CD14-positive monocyte (primary cell): ENCODE results near the gene MARCHF3. TPM values are rescaled to one million over a fixed set of nuclear protein-coding genes. Genes with fewer than 3 reads are reported as not detected.

Source experiments
- DNase-seq, 3 donors: peaks; one replicate each; pipeline ENCODE4 v3.0.0-alpha.2; 2011 to 2022
- H2AFZ ChIP-seq: 2 replicates; pipeline ENCODE4 v1.6.0; 2012; ENCODE audit warnings: mild to moderate bottlenecking, low read depth, low read length, inconsistent platforms; ENCODE audit not compliant: insufficient read depth, poor library complexity, severe bottlenecking
- H3K27ac ChIP-seq, 2 donors: 1 replicate in 1 of 2; 2 replicates in 1 of 2; pipeline ENCODE4 v1.5.1; 2012 to 2013; ENCODE audit warnings: low read length in 2 of 2, control low read depth in 1 of 2, inconsistent platforms in 1 of 2, low read depth in 1 of 2, mild to moderate bottlenecking in 1 of 2
- H3K27me3 ChIP-seq, 2 donors: one replicate each; pipeline versions ENCODE4 v1.6.0 to v1.6.1; 2011 to 2013; ENCODE audit warnings: low read length in 2 of 2; ENCODE audit not compliant: control insufficient read depth in 2 of 2, insufficient read depth in 2 of 2
- H3K36me3 ChIP-seq, 2 donors: replicated peaks in 1 of 2; 1 replicate in 1 of 2; 2 replicates in 1 of 2; pipeline versions ENCODE4 v1.5.1 to v1.6.1; 2012 to 2013; ENCODE audit warnings: low read length in 2 of 2, control low read depth in 1 of 2, inconsistent platforms in 1 of 2, mild to moderate bottlenecking in 1 of 2; ENCODE audit not compliant: insufficient read depth in 2 of 2, control insufficient read depth in 1 of 2
- H3K4me1 ChIP-seq, 2 donors: 1 replicate in 1 of 2; 2 replicates in 1 of 2; pipeline versions ENCODE4 v1.5.1 to v1.6.1; 2012 to 2013; ENCODE audit warnings: low read length in 2 of 2, control low read depth in 1 of 2, inconsistent platforms in 1 of 2, mild to moderate bottlenecking in 1 of 2, moderate library complexity in 1 of 2; ENCODE audit not compliant: insufficient read depth in 2 of 2, control insufficient read depth in 1 of 2
- H3K4me2 ChIP-seq: replicated peaks from 2 replicates; pipeline ENCODE3; 2012; ENCODE audit warnings: low read length, moderate library complexity, mild to moderate bottlenecking; ENCODE audit not compliant: poor library complexity, severe bottlenecking; ENCODE audit errors: extremely low read depth
- H3K4me3 ChIP-seq, 3 experiments: fragments of 200-600 bp in 1 of 3; sonication (generic) in 1 of 3; replicated peaks in 1 of 3; 1 replicate in 2 of 3; 2 replicates in 1 of 3; pipeline ENCODE4 v1.5.1; 2011 to 2013; ENCODE audit warnings: low read length in 3 of 3, mild to moderate bottlenecking in 3 of 3, control low read depth in 2 of 3, low read depth in 2 of 3, inconsistent platforms in 1 of 3, moderate library complexity in 1 of 3
- H3K79me2 ChIP-seq: 2 replicates; pipeline ENCODE4 v1.6.0; 2012; ENCODE audit warnings: mild to moderate bottlenecking, control low read depth, inconsistent platforms, low read length, moderate library complexity; ENCODE audit not compliant: insufficient read depth
- H3K9ac ChIP-seq: 2 replicates; pipeline ENCODE4 v1.6.0; 2017; ENCODE audit warnings: low read length, mild to moderate bottlenecking; ENCODE audit not compliant: insufficient read depth, poor library complexity, severe bottlenecking
- H3K9me3 ChIP-seq, 2 donors: replicated peaks in 1 of 2; 1 replicate in 1 of 2; 2 replicates in 1 of 2; pipeline versions ENCODE4 v1.5.1 to v1.6.1; 2012 to 2013; ENCODE audit warnings: low read length in 2 of 2, control low read depth in 1 of 2; ENCODE audit not compliant: control insufficient read depth in 1 of 2, insufficient read depth in 1 of 2
- H4K20me1 ChIP-seq: 2 replicates; pipeline ENCODE4 v1.6.0; 2012; ENCODE audit warnings: mild to moderate bottlenecking, low read length, control low read depth, moderate library complexity; ENCODE audit not compliant: insufficient read depth
- H3K27ac Mint-ChIP-seq, 7 donors: one replicate each; pipeline ENCODE4 v1.8.0; 2020; ENCODE audit warnings: mild to moderate bottlenecking in 7 of 7, mixed read lengths in 7 of 7, moderate library complexity in 6 of 7, inconsistent platforms in 2 of 7
- H3K27me3 Mint-ChIP-seq, 3 donors: one replicate each; pipeline ENCODE4 v1.8.0; 2021 to 2022; ENCODE audit warnings: low read depth in 3 of 3, mild to moderate bottlenecking in 3 of 3, mixed read lengths in 3 of 3, moderate library complexity in 3 of 3, inconsistent platforms in 1 of 3
- H3K36me3 Mint-ChIP-seq, 2 donors: one replicate each; pipeline ENCODE4 v1.8.0; 2020; ENCODE audit warnings: mixed read lengths in 2 of 2, inconsistent platforms in 1 of 2, mild to moderate bottlenecking in 1 of 2
- H3K4me1 Mint-ChIP-seq: one replicate; pipeline ENCODE4 v1.8.0; 2020; ENCODE audit warnings: mild to moderate bottlenecking, mixed read lengths
- H3K4me3 Mint-ChIP-seq, 2 donors: one replicate each; pipeline ENCODE4 v1.8.0; 2020; ENCODE audit warnings: mild to moderate bottlenecking in 2 of 2, mixed read lengths in 2 of 2, moderate library complexity in 1 of 2
- H3K9me3 Mint-ChIP-seq, 7 donors: one replicate each; pipeline ENCODE4 v1.8.0; 2020 to 2022; ENCODE audit warnings: mixed read lengths in 7 of 7, mild to moderate bottlenecking in 6 of 7, moderate library complexity in 6 of 7, inconsistent platforms in 2 of 7
- WGBS: methylation state at CpG from one replicate; pipeline ENCODE4 v1.1.5; 2013; ENCODE audit warnings: missing lambda C conversion rate; ENCODE audit not compliant: insufficient coverage; 5-methylcytosine and 5-hydroxymethylcytosine counted together
- intact Hi-C, 2 donors: fragments of 100-400 bp; cut with micrococcal nuclease; formaldehyde crosslinking; loops; one replicate each; pipeline versions ENCODE4 v1.15.0 to v1.15.1; 2023
- polyA plus RNA-seq, 3 donors: library from polyadenylated mRNA; depleted of rRNA in 1 of 3; unstranded in 2 of 3; stranded (reverse) in 1 of 3; fragments of 300-500 nt in 2 of 3; fragments of >200 nt in 1 of 3; fragmentation: Illumina TruSeq in 2 of 3; gene quantifications; 1 replicate in 2 of 3; 2 replicates in 1 of 3; pipeline ENCODE4 v1.2.3, GENCODE V29; 2012 to 2021
- TF ChIP-seq, protein P1 (sequence below): fragments of 200-600 bp; IDR thresholded peaks from one replicate; pipeline ENCODE4 v1.8.0; 2022; ENCODE audit warnings: antibody characterized with exemption, mild to moderate bottlenecking

The MARCHF3 gene
- polyA plus RNA-seq, 3 donors: 0.88 to 1.6 (median 0.96) TPM

DNA sequence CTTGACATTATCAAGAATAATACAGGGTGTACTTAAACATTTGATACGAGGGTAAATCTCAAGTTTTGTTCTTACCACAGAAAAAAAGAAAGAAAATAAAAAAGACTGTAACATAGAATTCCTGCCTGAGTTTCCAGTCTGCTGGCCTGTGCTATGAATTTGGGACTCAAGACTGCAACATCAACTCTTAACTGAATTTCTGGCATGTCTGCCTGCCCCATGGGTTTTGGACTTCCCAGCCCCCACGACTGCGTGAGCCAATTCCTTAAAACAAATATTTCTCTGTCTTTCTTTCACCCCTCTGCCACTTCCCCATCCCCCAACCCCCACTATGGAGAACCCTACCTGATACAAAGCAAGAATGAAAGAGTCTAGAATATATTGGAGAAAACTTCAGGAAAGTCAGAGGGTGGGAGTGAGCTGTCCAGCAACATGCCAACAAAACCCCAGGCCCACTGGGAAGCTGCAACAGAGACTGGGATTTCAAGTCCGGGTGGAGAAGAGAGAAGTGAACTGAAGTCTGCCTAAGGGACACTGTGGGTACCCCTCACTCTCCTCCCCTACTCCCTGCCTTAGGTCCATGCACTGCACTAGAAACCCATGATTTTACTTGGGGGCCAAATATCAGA, 43.0 kb downstream of the MARCHF3 start:
- no peaks in the 10 kb centered on the region for H3K79me2 ChIP-seq
- H3K9me3 ChIP-seq: no peaks in the 10 kb centered on the region
- no peak overlapping the region for H3K9ac ChIP-seq
- TF ChIP-seq, protein P1, sequence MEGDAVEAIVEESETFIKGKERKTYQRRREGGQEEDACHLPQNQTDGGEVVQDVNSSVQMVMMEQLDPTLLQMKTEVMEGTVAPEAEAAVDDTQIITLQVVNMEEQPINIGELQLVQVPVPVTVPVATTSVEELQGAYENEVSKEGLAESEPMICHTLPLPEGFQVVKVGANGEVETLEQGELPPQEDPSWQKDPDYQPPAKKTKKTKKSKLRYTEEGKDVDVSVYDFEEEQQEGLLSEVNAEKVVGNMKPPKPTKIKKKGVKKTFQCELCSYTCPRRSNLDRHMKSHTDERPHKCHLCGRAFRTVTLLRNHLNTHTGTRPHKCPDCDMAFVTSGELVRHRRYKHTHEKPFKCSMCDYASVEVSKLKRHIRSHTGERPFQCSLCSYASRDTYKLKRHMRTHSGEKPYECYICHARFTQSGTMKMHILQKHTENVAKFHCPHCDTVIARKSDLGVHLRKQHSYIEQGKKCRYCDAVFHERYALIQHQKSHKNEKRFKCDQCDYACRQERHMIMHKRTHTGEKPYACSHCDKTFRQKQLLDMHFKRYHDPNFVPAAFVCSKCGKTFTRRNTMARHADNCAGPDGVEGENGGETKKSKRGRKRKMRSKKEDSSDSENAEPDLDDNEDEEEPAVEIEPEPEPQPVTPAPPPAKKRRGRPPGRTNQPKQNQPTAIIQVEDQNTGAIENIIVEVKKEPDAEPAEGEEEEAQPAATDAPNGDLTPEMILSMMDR: no peak
- H3K4me3 ChIP-seq: no peak overlapping the region
- no peak overlapping the region for H3K4me2 ChIP-seq
- no peaks in the 10 kb centered on the region for H3K27me3 ChIP-seq
- Mint-ChIP-seq H3K4me1 (peaks cover 22% of the 10 kb centered on the region), H3K27ac (peak overlapping the region in 1 of 7 donors; percentile 8), H3K27me3 (peaks cover 0 to 2% (median 0%) of the 10 kb centered on the region in 3 donors), H3K36me3 (peaks cover 0 to 1% of the 10 kb centered on the region in 2 donors), H3K4me3 (no peak overlapping the region), H3K9me3 (peaks cover 0 to 3% (median 0%) of the 10 kb centered on the region in 7 donors)
- H3K4me1 ChIP-seq: no peaks in the 10 kb centered on the region
- H3K36me3 ChIP-seq: no peaks in the 10 kb centered on the region
- WGBS: 80% methylated on average over 1 of the region's 4 CpGs
- no peak overlapping the region for H2AFZ ChIP-seq
- H3K27ac ChIP-seq: no peak overlapping the region
- no peak for DNase-seq
- intact Hi-C loops: no loop called here
- no peaks in the 10 kb centered on the region for H4K20me1 ChIP-seq

DNA sequence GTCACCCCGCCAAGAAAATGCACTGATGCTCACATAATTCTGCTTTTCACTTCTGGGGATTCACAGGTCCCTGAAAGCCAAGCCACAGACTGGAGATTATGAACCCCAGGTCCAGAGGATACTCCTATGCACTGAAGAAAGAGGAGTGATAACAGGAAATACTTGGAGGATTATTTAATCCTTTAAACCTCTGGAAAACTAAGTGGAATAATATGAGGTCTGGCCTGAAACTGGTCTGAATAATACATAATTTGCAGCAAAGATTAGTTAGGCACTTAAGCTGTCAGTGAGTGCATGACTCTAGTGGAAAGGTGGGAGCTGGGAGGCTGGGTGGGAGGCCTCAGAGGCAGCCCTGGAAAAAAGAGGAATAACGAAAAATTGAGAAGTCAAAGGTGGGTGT, 45.7 kb downstream of the MARCHF3 start:
- no peaks in the 10 kb centered on the region for H3K4me1 ChIP-seq
- H3K27ac ChIP-seq: no peak overlapping the region
- Mint-ChIP-seq H3K36me3 (no peaks in the 10 kb centered on the region), H3K9me3 (peaks cover 0 to 2% (median 0%) of the 10 kb centered on the region in 7 donors), H3K4me3 (no peak overlapping the region), H3K4me1 (peaks cover 22% of the 10 kb centered on the region), H3K27me3 (no peaks in the 10 kb centered on the region), H3K27ac (no peak overlapping the region)
- no peaks in the 10 kb centered on the region for H4K20me1 ChIP-seq
- DNase-seq: no peak
- intact Hi-C loops: no loop called here
- H3K27me3 ChIP-seq: no peaks in the 10 kb centered on the region
- no peak overlapping the region for H2AFZ ChIP-seq
- no peaks in the 10 kb centered on the region for H3K36me3 ChIP-seq
- H3K9ac ChIP-seq: no peak overlapping the region
- no peak overlapping the region for H3K4me3 ChIP-seq
- H3K79me2 ChIP-seq: no peaks in the 10 kb centered on the region
- WGBS: 100% methylated on average over 1 of the region's 2 CpGs
- no peaks in the 10 kb centered on the region for H3K9me3 ChIP-seq
- TF ChIP-seq, protein P1: no peak
- H3K4me2 ChIP-seq: no peak overlapping the region
